NCI-H187 treated with DMSO at 0.1 percent for 48 hours (cell line): Measurements from ENCODE around the gene RGCC.

Source experiments
- DNase-seq: peaks from one replicate; lab custom pipeline; 2025; lab: John Stamatoyannopoulos, UW

RGCC gene

DNA sequence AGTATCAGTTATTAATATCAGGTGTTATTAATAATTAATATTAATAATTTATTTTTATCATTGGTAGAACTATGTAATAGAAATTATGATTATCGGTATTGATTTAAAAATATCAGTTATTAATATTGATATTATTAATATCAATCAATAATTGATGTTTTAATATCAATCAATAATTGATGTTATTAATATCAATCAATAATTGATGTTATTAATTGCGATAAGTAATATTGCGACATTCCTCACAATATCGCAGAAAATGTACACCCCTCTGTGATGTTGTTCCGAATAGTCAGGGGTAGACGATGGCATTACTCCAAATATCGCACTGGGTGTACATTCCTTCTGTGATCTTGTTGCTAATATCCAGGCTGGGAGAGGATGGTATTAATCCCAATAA lies 3.7 kb upstream of the RGCC start:
- no peak for DNase-seq

DNA sequence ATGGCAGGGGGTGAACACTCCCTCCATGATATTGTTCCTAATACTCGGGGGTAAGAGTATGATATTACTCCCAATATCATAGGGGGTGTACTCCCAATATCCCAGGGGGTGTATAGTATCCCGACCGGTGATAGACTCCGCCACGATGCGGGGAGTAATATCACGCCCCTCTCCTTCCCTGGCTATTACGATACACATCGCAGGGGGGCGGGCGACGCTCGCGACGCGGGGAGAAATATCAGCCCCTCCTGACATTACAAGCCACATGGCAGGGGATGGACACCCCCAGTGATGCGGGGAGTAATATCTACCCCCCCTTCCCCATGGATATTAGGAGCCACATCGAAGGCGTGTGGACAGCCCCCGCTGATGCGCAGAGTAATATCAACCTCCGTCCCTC lies 3.2 kb upstream of the RGCC start:
- no peak for DNase-seq

DNA sequence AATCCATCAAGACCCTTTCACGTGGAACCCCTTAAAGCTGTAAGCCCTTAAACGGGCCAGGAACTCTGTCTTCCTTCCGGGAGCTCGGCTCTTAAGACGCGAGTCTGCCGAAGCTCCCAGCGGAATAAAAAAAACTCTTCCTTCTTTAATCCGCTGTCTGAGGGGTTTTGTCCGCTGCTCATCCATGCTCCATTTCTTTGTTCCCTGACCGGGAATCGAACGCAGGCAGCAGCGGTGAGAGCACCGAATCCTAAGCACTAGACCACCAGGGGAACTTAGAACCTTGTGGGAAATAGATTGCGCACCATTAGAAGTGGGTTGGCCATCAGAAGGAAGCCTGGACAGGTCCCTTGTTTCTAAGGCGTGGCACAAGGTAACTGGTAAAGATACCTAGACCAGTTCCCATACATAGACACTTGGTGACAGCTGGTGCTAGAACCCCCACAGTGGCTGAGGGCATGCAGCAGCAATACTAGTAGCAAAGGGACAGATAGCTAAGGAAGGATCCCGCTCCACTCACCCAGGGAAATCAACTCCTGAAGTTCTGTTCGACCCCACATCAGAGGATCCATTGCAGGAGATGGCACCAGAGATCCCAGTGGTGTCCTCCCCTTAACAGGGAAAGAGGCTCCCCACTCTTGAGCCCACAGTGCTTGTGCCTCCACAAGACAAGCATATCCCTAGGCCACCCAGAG lies 1.5 kb upstream of the RGCC start:
- DNase-seq: no peak

DNA sequence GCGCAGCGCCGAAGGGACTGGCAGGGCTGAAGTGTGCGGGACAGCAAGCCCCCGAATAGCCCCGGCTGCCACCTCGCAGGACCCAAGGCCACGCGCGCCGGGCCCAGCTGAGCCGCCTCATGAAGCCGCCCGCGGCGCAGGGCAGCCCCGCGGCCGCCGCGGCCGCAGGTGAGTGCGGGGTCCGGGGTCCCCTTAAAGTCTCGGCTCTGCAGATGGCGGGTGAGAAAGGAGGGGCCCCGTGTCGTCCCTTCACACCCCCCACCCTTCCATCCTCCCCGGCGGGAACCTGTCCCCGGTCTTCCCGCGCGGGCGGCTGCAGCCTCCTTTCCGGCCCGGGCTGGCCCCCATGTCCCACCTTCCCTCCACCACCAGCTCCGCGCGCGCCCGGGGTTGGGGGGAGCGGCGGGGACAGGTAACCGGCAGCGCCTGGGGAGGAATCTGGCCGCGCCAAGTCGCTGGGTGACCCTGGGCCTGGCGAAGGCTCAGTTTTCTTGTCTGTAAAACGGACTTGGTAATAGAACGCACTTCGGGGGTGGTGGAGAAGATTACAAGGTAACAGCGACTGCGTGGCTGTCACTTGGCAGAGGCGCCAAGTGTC lies 338 bp downstream of the RGCC start:
- DNase-seq: no peak

DNA sequence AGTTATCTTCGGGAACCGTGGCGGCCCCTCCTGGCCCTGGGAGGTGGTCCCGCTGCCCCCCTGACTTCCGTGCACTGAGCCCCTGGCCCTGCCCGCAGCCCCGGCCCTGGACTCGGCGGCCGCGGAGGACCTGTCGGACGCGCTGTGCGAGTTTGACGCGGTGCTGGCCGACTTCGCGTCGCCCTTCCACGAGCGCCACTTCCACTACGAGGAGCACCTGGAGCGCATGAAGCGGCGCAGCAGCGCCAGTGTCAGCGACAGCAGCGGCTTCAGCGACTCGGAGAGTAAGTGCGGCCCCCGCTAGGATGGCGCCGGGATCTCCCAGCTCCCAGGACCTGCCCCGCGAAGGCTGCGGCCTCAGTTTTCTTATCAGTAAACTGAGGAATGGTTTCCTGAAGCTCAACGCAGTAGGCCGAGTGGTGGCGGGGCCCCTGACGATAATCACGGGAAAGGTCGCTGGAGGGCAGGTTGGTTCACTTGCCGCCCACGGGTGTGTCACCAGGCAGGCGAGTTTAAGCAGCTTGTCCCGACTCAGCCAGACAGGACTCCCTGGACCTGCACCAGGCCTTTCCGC lies 924 bp downstream of the RGCC start:
- DNase-seq: no peak

DNA sequence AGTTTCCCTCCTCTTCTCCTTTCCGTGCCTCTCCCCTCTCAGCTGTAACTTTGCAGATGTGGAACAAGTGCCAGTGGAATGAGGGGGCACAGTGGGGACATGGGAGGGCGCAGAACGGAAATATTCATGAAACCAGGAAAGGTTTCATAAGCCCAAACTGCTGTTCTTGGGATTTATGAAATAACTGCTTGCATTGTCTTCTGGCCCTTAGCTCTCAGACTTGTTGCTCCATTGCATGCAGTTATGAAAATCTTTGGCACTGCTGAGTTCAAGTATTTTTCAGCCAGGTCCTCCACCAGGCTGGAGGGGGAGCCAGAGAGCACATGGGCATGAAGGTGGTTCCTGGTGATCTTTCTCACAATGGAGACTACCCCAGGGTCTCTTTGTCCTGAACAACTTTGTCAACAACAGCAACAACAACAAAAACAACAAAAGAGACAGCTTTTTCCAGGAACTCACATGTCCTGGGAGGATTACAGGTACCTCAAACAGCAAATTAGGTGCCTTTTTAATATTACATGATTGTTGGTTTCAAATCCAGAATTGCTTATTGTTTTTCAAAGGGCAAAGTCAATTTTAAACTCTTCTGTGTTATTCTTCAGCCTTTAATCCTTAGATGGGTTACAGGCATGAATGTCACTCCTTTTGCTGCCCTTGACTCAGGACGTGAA lies 1.5 kb downstream of the RGCC start:
- no peak for DNase-seq

DNA sequence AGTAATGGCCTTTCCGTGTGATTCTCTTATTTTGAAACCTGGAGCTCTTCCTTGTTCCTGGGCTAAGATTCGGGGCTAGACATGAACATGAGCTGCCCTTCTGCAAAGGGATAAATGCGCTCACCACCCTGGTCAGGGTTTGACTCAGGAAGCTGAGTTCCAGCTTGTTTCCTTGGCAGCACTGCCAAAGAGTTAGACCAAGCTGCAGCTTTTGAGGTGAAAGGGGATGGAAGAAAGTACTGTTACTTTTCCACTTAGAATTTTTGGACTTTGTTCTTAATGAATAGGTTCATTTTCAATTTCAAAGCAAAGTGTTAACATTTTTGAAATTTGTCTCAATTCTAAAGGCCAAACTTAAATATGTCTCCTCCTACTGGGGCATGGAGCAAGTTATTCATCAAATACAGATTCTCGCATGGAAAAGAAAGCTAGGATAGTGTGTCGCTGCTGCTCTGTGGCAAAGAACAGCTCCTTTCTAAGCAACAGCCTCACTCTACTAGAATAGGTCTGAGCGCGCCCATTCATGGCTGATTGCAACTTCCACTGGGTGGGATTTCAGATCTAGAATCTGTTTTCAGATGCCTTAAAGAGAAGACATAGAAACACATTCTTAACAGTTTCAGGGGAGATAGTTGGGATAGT lies 2.2 kb downstream of the RGCC start:
- DNase-seq: no peak

DNA sequence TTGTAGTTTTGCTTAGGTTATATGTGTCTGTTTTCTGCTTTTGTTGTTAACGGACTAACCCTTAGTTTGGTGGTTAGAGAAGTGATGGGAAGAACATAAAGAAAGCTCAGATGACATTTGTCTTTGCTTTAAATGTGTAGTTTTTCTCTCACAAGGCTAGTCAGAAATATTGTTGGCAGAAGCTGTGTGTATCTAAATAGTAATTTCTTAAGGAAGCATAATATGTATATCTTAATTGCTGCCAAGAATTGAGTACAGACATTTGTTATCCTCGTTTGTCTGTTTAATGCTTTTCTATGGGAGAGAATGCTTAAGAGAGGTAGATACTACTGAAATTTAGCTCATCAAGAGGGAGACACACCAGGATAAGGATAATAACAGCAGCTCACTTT lies 2.7 kb downstream of the RGCC start:
- no peak for DNase-seq

DNA sequence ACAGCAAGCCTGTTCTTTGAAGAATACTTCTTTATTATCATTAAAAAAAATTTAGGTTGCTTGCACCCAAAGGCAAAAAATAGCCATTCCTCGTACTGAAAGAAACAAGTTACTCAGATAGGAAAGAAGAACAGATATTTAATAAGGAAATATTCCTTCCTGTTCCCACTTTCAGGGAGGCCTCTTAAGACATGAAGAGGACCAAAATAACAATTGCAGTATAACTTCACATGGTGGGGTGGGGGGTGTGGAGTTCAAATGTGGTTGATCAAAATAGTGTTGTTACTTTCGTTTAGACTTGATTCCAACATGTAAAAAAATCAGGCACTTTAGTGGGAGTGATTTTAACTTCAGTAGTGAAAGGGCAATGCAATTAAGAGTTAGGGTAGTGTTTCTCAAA lies 3.6 kb downstream of the RGCC start:
- DNase-seq: no peak

- no peak for DNase-seq
These were observed 4.3 kb downstream of the RGCC start for GRCh38 chr13:41461527-41462139.

DNA sequence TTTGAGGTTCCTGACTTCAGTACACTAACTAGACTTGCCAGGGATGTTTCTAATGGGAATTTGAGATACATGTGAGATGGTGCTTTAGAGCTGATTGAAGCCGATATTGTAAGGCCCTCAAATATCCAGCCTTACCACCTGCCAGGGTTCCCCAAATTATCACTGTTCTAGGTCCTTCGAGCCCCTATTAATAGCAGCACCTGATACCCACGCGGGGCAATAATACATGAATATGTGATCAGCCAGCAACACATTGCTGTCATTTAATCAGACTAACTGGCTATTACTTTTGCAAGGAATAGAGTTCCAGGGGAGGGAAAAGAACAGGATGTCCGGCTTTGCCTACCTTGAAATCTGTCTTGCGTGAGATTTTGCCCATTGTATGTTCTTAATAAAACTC lies 5.1 kb downstream of the RGCC start:
- DNase-seq: no peak

DNA sequence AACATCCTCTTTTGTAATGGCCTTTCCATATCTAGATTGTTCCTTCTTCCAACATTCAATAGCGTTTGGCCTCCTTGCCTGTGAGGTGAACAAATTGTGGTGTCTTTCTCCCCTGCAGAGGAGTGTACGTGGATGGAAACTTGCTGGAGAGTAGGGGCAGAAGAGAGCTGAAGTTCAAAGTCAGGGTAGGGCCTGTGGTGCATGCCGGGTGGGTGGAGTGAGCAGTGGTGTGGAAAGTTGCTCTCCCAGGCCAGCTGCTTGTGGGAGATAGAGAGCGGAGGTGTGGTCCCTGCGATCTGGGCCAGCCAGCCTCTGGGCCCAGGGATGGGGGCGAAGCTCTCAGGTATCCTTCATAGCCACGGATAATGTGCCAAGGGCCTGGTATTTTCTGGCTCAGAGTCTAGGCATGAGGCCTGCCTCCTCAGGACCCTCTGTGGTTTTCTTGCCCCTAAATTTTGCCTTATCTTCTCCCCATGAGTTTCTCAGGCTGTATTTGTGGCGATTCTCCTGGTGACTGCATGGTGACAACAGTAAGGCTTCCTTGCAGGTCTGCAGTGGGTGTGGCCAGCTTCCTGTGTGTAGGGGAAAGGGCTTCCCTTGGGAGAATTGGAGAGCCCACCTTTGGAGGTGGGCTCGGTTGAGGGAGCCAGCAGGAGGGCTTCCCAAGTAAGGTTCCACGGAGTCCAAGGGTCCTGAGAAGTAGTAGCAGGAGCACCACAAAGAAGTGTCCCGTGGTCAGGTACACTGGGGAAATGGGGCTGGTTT lies 6.7 kb downstream of the RGCC start:
- DNase-seq: no peak

GRCh38 chr13:41465241-41465847 lies 8.0 kb downstream of the RGCC start:
- DNase-seq: no peak

DNA sequence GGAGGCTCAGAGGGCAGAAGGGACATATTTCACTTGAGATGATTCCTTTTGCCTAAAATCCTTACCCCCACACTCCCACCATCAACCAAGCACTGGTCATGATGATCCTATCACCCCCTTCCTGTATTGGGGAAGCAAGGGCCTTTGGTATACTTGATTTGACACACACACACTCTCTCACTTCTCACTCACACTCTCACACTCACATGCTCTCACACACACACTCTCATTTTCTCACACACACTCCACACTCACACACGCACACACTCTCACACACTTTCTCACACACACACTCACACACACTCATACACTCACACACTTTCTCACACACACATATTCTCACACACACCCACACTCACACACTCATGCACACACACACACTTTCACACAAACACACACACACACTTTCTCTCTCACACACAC lies 8.6 kb downstream of the RGCC start:
- no peak for DNase-seq

- DNase-seq: no peak
These were observed 10.1 kb downstream of the RGCC start for GRCh38 chr13:41467425-41467945.

DNA sequence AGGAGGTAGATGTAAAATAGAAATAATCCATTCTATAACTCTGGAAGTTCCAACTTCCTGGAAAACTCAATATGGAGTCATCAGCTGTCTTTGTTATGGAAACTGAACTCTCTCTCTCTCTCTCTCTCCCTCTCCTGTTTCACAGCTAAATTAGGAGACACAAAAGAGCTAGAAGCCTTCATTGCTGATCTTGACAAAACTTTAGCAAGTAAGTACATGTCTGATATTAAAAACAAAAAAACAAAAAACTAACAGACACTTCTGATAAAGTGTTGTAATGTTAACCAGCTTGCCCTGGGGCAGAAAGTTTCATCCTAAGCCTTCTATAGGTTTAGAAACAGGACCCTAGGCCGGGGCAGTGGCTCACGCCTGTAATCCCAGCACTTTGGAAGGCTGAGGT lies 11.3 kb downstream of the RGCC start:
- DNase-seq: no peak

DNA sequence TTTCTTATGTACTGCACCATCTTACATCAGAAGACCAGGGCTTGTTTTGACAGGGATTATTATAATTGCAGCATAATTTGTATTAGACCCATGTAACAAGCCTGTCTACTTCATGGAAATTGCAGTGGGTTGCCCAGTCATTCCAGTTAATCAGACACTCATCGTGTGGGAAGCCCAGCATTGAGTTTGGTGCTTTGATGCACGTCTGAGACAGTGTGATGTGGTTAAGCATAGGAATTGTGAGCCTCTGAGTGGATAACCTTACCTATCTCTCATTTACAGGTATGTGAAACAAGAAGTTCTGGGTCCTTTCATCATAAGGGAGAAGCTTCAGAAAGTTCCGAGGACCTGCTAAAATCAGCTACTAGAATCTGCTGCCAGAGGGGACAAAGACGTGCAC lies 12.8 kb downstream of the RGCC start:
- DNase-seq: no peak

- no peak for DNase-seq
These were observed 14.4 kb downstream of the RGCC start for GRCh38 chr13:41471785-41472184.

DNA sequence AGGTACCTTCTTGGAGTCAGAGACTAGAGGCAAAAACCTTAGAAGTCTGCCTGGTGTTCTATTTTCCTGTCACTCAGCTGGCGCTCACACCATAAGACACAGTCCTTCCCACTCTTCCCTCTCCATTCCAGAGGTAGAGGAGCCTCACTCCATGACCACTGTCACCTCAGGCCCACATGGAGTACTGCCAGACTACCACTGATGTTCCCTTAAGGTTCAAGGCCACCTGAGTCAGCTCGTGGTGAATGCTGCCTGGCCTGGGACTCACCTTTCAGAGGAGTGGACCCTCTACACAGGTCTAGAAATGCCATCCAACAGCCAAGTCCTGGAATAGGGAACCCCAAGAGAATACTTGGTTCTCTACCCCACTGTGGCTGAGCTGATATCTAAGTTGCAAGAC lies 29.9 kb downstream of the RGCC start:
- DNase-seq: no peak

GRCh38 chr13:41488124-41488523 lies 30.8 kb downstream of the RGCC start:
- DNase-seq: no peak
